ENCODE measurements around the gene GPR37.

GPR37 gene

DNA sequence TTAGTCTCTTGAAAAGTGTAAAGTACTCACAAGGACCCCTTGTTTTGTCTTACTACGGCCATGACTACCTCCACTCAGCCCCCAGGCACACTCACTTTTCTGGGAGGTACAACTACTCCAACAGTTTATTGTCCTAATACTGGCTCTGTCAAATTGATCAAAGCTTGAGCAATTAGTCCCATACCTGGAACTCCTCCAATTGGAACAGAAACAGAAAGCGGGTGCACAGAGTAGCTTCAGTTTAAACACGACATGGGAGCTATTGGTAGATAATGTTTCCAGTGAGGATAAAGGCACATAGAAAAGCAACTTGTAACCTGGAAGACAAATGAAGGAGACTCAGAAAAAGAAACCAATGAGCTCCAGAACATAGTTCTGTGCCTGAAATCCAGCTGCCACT is 7.7 kb upstream of the GPR37 start:
- Histone ChIP-seq H3K27me3 (no peaks in the 10 kb centered on the region), H3K4me2 (no peak overlapping the region), H3K36me3 (no peaks in the 10 kb centered on the region), H4K20me1 (no peaks in the 10 kb centered on the region), H3K9me3 (replicated peaks in 1 of 11) (no peaks in the 10 kb centered on the region), H3K4me1 (no peaks in the 10 kb centered on the region), H3K4me3 (no peak overlapping the region), H3K27ac (no peak overlapping the region), H3K9ac (no peak overlapping the region)
- no peak for TF ChIP-seq Cebpa-rat (IDR thresholded peaks at IDR 0.05)

DNA sequence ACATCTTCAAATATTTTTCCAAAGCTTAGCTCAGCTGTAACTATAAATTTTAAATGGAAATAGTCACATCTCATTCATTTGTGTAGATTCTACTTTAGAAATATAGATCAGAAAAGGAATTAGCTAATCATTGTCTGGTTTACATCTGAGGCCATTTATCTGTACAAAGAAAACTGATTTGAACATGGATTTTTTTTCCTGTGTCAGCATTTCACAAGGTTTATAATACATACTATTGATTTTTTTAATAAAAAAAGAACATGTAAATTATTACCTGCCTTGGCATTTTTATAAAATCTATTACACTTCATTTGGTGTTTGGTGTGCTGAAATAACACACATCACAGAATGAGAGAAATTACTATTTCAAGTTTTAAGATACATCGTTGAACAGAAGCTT is 3.5 kb upstream of the GPR37 start:
- H3K27me3 ChIP-seq, result peaks cover 9 to 21% (median 17%) of the 10 kb centered on the region in 11 experiments
- peaks cover 4 to 15% (median 12%) of the 10 kb centered on the region in 10 experiments; a peak in 19 of 20 replicates for H3K4me1 ChIP-seq
- H3K9me3 ChIP-seq (replicated peaks in 1 of 11), result no peaks in the 10 kb centered on the region
- H3K27ac ChIP-seq, result no peak overlapping the region
- no peak overlapping the region for H3K9ac ChIP-seq
- H3K4me3 ChIP-seq, result no peak overlapping the region
- no peaks in the 10 kb centered on the region for H3K36me3 ChIP-seq
- TF ChIP-seq Cebpa-rat (IDR thresholded peaks at IDR 0.05), result no peak
- H4K20me1 ChIP-seq, result peaks cover 0 to 1% (median 0%) of the 10 kb centered on the region in 11 experiments; a peak in 1 of 22 replicates
- no peak overlapping the region for H3K4me2 ChIP-seq

DNA sequence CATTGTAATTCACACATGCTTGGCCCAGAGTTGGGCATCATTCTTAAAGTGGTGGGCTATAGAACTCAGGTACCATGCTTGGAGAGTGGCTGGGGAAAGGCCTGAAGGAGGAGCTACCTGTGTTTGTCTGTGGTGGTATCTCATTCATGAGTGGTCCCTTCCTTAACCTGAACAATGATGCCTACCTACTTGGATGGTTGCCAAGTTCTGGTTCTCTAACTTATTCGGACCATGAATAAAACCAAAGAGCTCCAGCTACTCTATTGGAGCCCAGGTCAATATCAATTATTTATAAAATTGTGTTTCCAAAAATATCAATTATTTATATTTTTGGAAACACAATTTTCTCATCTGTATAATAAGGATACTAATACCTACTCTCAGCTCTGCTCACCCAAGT is 2.9 kb upstream of the GPR37 start:
- H3K36me3 ChIP-seq, result no peaks in the 10 kb centered on the region
- no peak overlapping the region for H3K9ac ChIP-seq
- H3K4me1 ChIP-seq, result peaks cover 7 to 19% (median 16%) of the 10 kb centered on the region in 10 experiments; a peak in 19 of 20 replicates
- peaks cover 0 to 6% (median 0%) of the 10 kb centered on the region in 11 experiments; a peak in 1 of 22 replicates for H4K20me1 ChIP-seq
- no peaks in the 10 kb centered on the region for H3K9me3 ChIP-seq (replicated peaks in 1 of 11)
- H3K27me3 ChIP-seq, result peaks cover 15 to 27% (median 23%) of the 10 kb centered on the region in 11 experiments
- no peak for TF ChIP-seq Cebpa-rat (IDR thresholded peaks at IDR 0.05)
- H3K27ac ChIP-seq, result no peak overlapping the region
- no peak overlapping the region for H3K4me2 ChIP-seq
- H3K4me3 ChIP-seq, result no peak overlapping the region

DNA sequence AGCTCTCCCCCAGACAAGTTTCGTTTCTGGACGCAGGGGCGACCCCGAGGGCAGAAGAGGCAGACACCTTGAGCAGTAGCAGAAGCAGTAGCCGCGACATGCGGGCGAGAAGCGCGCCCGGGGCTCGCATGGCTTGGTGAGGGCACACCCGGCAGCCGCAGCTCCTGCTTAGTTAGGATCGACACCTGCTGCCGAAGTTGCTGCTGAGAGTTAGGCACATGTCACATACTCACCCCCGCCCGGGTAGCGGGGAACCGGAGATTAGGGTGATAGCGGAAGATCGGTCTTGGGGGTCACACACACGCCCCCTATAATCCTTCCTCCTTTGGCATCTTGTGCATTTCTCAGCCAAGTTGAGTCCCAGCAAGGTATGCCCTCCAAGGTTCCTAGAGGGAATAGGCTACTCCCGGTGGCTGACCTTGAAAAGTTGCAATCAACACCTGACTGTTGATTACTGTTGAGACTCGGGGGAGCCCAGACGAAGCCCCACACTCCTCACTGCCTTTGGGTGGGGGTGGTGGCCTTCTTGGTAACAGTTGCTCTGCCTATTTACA is 668 bp downstream of the GPR37 start:
- Histone ChIP-seq H3K27me3 (peaks cover 17 to 39% (median 33%) of the 10 kb centered on the region in 11 experiments), H3K4me2 (peak overlapping the region; percentile 89 to 100 (median 99)), H3K9me3 (replicated peaks in 1 of 11) (0 out of 22 replicates have a peak, but pooled peaks cover 0 to 3% (median 0%) of the 10 kb centered on the region in 11 experiments), H3K27ac (peak overlapping the region in 3 of 11 experiments; percentile 39 to 59 (median 53); a peak in 7 of 22 replicates), H3K36me3 (no peaks in the 10 kb centered on the region), H3K4me1 (peaks cover 7 to 20% (median 16%) of the 10 kb centered on the region in 10 experiments; a peak in 19 of 20 replicates), H3K4me3 (peak overlapping the region; percentile 61 to 74 (median 70)), H4K20me1 (peaks cover 0 to 6% (median 0%) of the 10 kb centered on the region in 11 experiments; a peak in 1 of 22 replicates), H3K9ac (peak overlapping the region; percentile 1 to 75 (median 68))
- no peak for TF ChIP-seq Cebpa-rat (IDR thresholded peaks at IDR 0.05)

DNA sequence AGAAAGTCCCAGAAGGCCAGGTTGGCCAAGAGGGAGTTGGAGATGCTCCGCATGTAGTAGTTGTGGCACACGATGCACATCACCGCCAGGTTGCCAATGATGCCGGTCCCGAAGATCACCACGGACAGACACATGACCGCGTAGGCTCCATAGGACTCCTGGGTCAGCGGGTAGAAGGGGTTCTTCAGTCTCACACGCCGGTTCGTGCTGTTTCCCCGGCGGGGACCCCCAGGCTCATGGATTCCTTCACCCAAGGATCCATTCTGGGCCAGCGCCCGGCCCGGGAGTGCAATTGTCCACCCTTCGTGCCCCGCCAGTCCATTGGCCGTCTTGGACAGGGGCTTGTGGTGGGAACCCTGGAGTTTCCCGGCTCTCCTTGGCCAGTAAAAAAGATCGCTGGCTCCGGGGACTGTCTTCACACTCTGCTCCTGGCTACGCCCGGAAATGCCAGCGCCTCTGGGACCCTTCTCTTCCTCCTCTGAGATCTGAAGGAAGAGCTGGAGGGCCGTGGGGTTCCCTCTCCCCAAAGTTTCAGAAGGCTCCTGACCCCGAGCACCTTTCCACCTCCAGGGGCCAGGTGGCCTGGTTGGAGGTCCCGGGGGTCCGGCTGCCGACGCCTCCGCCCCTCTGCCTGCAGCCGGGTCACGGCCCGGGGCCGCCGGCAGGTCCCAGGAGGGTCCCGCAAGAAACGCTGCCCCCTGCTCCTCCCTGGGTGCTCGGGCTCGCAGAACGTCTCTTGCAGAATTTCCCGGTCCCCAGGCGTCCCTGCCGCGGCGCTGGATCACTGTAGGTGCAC is 1.3 kb downstream of the GPR37 start:
- Histone ChIP-seq H3K9me3 (replicated peaks in 1 of 11) (0 out of 22 replicates have a peak, but pooled peaks cover 0 to 3% (median 0%) of the 10 kb centered on the region in 11 experiments), H3K4me2 (peak overlapping the region; percentile 89 to 100 (median 99)), H3K27me3 (peaks cover 17 to 39% (median 33%) of the 10 kb centered on the region in 11 experiments), H3K27ac (peak overlapping the region in 1 of 11 experiments; percentile 53; a peak in 3 of 22 replicates), H3K36me3 (0 out of 22 replicates have a peak, but pooled peaks cover 0 to 4% (median 0%) of the 10 kb centered on the region in 11 experiments), H4K20me1 (peaks cover 0 to 6% (median 0%) of the 10 kb centered on the region in 11 experiments; a peak in 1 of 22 replicates), H3K4me1 (peaks cover 7 to 20% (median 16%) of the 10 kb centered on the region in 10 experiments; a peak in 19 of 20 replicates), H3K4me3 (peak overlapping the region; percentile 61 to 74 (median 70)), H3K9ac (peak overlapping the region; percentile 1 to 71 (median 66); a peak in 20 of 22 replicates)
- TF ChIP-seq Cebpa-rat (IDR thresholded peaks at IDR 0.05), result no peak

DNA sequence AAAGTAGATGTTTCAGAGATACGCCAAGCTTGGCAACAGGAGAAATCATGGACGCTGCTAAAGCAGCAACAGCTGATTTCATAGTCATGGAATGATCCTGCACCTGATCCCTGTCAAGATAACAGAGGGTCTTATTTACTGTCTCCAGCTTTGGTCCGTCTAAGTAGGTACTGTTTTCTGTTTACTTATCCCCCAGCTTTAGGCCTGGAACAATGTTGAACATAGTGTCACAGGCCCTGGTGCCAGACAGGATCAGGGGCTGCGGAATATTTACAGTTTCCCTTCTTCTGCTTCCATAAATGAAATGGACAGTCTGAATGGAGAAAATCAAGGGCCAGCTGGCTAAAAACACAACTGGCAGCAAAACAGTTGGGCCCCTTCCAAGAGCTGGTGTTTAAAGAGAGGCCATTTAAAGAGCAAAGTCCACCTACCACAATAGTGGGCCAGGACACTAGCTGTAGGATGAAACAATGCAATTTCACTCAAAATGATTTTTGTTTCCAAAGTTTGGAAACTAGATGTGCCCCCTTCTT is 2.9 kb downstream of the GPR37 start:
- H4K20me1 ChIP-seq, result peaks cover 0 to 6% (median 0%) of the 10 kb centered on the region in 11 experiments; a peak in 1 of 22 replicates
- no peak overlapping the region for H3K27ac ChIP-seq
- peaks cover 7 to 20% (median 16%) of the 10 kb centered on the region in 10 experiments; a peak in 19 of 20 replicates for H3K4me1 ChIP-seq
- H3K9me3 ChIP-seq (replicated peaks in 1 of 11), result 0 out of 22 replicates have a peak, but pooled peaks cover 0 to 3% (median 0%) of the 10 kb centered on the region in 11 experiments
- H3K9ac ChIP-seq, result no peak overlapping the region; a peak in 1 of 22 replicates
- peak overlapping the region in 2 of 10 experiments; percentile 61 to 74; a peak in 5 of 20 replicates for H3K4me3 ChIP-seq
- TF ChIP-seq Cebpa-rat (IDR thresholded peaks at IDR 0.05), result no peak
- peak overlapping the region in 3 of 11 experiments; percentile 16 to 99 (median 97); a peak in 5 of 22 replicates for H3K4me2 ChIP-seq
- 0 out of 22 replicates have a peak, but pooled peaks cover 0 to 8% (median 0%) of the 10 kb centered on the region in 11 experiments for H3K36me3 ChIP-seq
- H3K27me3 ChIP-seq, result peaks cover 17 to 39% (median 33%) of the 10 kb centered on the region in 11 experiments

DNA sequence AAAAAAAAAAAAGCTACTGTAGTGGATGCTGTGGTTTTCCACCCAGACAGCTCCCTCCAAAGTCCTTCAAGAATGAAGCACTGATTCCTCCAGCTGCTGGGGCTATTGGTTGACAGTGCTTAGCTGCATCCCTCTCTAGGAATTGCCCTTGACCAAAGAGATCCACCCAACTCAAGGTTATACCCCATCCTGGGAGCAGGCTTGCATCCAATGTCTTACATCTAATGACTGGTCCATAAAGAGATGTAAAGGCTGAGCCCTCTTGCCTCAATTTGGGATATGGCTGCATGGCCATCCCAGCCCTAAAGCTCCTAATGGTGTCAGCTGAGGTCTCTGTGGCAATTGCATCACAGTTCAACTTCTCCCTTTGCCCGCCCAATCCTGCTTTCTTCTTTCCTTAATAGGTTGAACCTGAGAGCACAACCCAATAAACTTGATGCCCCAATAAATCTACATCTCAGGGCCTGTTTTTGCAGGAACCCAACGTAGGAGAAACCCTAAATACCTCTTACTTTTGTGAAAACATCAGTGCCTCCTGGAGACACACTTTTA is 4.4 kb downstream of the GPR37 start:
- Histone ChIP-seq H3K4me1 (peaks cover 7 to 20% (median 16%) of the 10 kb centered on the region in 10 experiments; a peak in 19 of 20 replicates), H3K27ac (no peak overlapping the region), H3K4me3 (no peak overlapping the region), H3K36me3 (0 out of 22 replicates have a peak, but pooled peaks cover 0 to 8% (median 0%) of the 10 kb centered on the region in 11 experiments), H3K9ac (no peak overlapping the region), H4K20me1 (peaks cover 0 to 6% (median 0%) of the 10 kb centered on the region in 11 experiments; a peak in 1 of 22 replicates), H3K27me3 (peaks cover 17 to 36% (median 33%) of the 10 kb centered on the region in 11 experiments), H3K9me3 (replicated peaks in 1 of 11) (0 out of 22 replicates have a peak, but pooled peaks cover 0 to 3% (median 0%) of the 10 kb centered on the region in 11 experiments), H3K4me2 (peak overlapping the region in 2 of 11 experiments; percentile 38 to 39; a peak in 4 of 22 replicates)
- TF ChIP-seq Cebpa-rat (IDR thresholded peaks at IDR 0.05), result no peak

DNA sequence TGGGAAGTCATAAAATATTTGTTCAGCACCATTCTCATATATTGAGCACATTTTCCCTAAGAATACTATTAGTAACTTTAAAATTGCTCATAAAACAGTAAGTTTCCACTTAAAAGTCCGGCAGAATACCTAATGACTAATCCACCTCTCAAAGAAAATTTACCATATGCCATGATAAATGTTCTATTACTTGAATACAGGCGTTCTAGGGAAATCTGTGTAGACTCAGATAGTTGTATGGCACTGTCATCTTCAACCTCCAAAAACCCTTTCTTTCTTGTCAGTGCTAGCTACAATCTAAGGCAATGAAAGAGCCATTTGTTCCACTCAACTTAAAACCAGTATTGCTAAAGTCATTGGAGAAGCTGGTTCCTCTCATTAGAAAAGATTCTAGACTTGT is 7.3 kb downstream of the GPR37 start:
- no peak for TF ChIP-seq Cebpa-rat (IDR thresholded peaks at IDR 0.05)
- Histone ChIP-seq H3K36me3 (0 out of 22 replicates have a peak, but pooled peaks cover 0 to 8% (median 0%) of the 10 kb centered on the region in 11 experiments), H4K20me1 (peaks cover 0 to 9% (median 0%) of the 10 kb centered on the region in 11 experiments; a peak in 1 of 22 replicates), H3K4me1 (peaks cover 0 to 7% (median 0%) of the 10 kb centered on the region in 10 experiments; a peak in 2 of 20 replicates), H3K27ac (no peak overlapping the region), H3K4me2 (no peak overlapping the region), H3K27me3 (peaks cover under 1 to 10% (median 9%) of the 10 kb centered on the region in 11 experiments; a peak in 20 of 22 replicates), H3K4me3 (no peak overlapping the region), H3K9me3 (replicated peaks in 1 of 11) (0 out of 22 replicates have a peak, but pooled peaks cover 0 to 3% (median 0%) of the 10 kb centered on the region in 11 experiments), H3K9ac (no peak overlapping the region)

All from BLaER1 treated with 17β-estradiol and CSF1 and Interleukin-3, amounts not matched to agents 10 nM and 100 nM (cell line).